B cell (primary cell): Measurements from ENCODE around the gene PRAME. TPM values are rescaled to one million over a fixed set of nuclear protein-coding genes. Genes with fewer than 3 reads are reported as not detected.

Source experiments
- ATAC-seq: fragments of 200-7000 bp; cut with Tn5 transposase; one replicate; pipeline ENCODE4 v1.10.0; 2021; ENCODE audit warnings: low read depth, mild to moderate bottlenecking, moderate number of reproducible peaks, moderate library complexity
- CTCF ChIA-PET: fragments of 350-600 bp; sonication (Branson Sonifier 250); formaldehyde crosslinking; loops from one replicate; lab custom pipeline; 2021; ENCODE audit warnings: antibody characterized with exemption, inconsistent platforms; lab: Charles Lee
- POLR2A ChIA-PET: fragments of 350-600 bp; sonication (Branson Sonifier 250); formaldehyde crosslinking; loops from one replicate; lab custom pipeline; 2021; ENCODE audit warnings: antibody characterized with exemption; lab: Charles Lee
- DNase-seq: peaks from one replicate; pipeline ENCODE4 v3.0.0; 2013
- H2AFZ ChIP-seq: 2 replicates; pipeline ENCODE4 v1.6.1; 2012; ENCODE audit warnings: mild to moderate bottlenecking, low read depth, low read length; ENCODE audit not compliant: insufficient read depth, poor library complexity, severe bottlenecking
- H3K27ac ChIP-seq, 2 donors: 1 replicate in 1 of 2; 2 replicates in 1 of 2; pipeline ENCODE4 v1.5.1; 2012 to 2013; ENCODE audit warnings: low read length in 2 of 2, mild to moderate bottlenecking in 2 of 2, moderate library complexity in 1 of 2
- H3K27me3 ChIP-seq, 4 experiments: fragments of 200-600 bp in 1 of 4; sonication (generic) in 1 of 4; replicated peaks in 1 of 4; 1 replicate in 2 of 4; 2 replicates in 2 of 4; pipeline versions ENCODE4 v1.6.1 to v1.7.0; 2013 to 2016; ENCODE audit warnings: low read length in 3 of 4, mild to moderate bottlenecking in 2 of 4, mixed read lengths in 1 of 4, moderate library complexity in 1 of 4; ENCODE audit not compliant: insufficient read depth in 4 of 4, control insufficient read depth in 3 of 4; ENCODE audit errors: control extremely low read depth in 1 of 4
- H3K36me3 ChIP-seq, 2 experiments: replicated peaks in 1 of 2; 1 replicate in 1 of 2; 2 replicates in 1 of 2; pipeline versions ENCODE4 v1.6.1 to v1.7.1; 2013; ENCODE audit warnings: low read length in 1 of 2; ENCODE audit not compliant: insufficient read depth in 2 of 2, control insufficient read depth in 1 of 2; ENCODE audit errors: control extremely low read depth in 1 of 2, extremely low read depth in 1 of 2
- H3K4me1 ChIP-seq, 2 donors: fragments of 200-600 bp in 1 of 2; sonication (generic) in 1 of 2; 1 replicate in 1 of 2; 2 replicates in 1 of 2; pipeline versions ENCODE4 v1.5.1 to v1.6.1; 2013 to 2017; ENCODE audit warnings: low read length in 2 of 2; ENCODE audit not compliant: control insufficient read depth in 2 of 2, insufficient read depth in 2 of 2
- H3K4me2 ChIP-seq: replicated peaks from 2 replicates; pipeline ENCODE3; 2012; ENCODE audit warnings: mild to moderate bottlenecking, low read depth, low read length; ENCODE audit not compliant: poor library complexity, severe bottlenecking
- H3K4me3 ChIP-seq, 5 experiments: fragments of 200-600 bp in 1 of 5; sonication (generic) in 1 of 5; 1 replicate in 3 of 5; 2 replicates in 2 of 5; pipeline versions ENCODE4 v1.5.1 to v1.7.0; 2011 to 2016; ENCODE audit warnings: low read length in 4 of 5, mild to moderate bottlenecking in 4 of 5, low read depth in 2 of 5, control low read depth in 1 of 5, moderate library complexity in 1 of 5; ENCODE audit not compliant: insufficient read depth in 1 of 5; ENCODE audit errors: control extremely low read depth in 1 of 5, extremely low read depth in 1 of 5
- H3K79me2 ChIP-seq: fragments of 200-600 bp; sonication (generic); one replicate; pipeline ENCODE4 v1.6.0; 2016; ENCODE audit warnings: low read length; ENCODE audit not compliant: control insufficient read depth, insufficient read depth
- H3K9ac ChIP-seq: fragments of 200-600 bp; sonication (generic); 2 replicates; pipeline ENCODE4 v1.6.1; 2017; ENCODE audit warnings: mild to moderate bottlenecking, low read length, moderate library complexity
- H3K9me3 ChIP-seq, 3 donors: one replicate each; pipeline versions ENCODE4 v1.6.1 to v1.7.1; 2013; ENCODE audit warnings: low read length in 2 of 3; ENCODE audit not compliant: control insufficient read depth in 2 of 3, insufficient read depth in 1 of 3; ENCODE audit errors: control extremely low read depth in 1 of 3
- H4K20me1 ChIP-seq: 2 replicates; pipeline ENCODE4 v1.6.0; 2012; ENCODE audit warnings: mild to moderate bottlenecking, low read length; ENCODE audit not compliant: insufficient read depth, control insufficient read depth, poor library complexity, severe bottlenecking
- H3K27ac Mint-ChIP-seq: one replicate; pipeline ENCODE4 v1.8.0; 2021; ENCODE audit warnings: mixed read lengths
- H3K27me3 Mint-ChIP-seq: one replicate; pipeline ENCODE4 v1.8.0; 2021; ENCODE audit warnings: mixed read lengths
- H3K4me1 Mint-ChIP-seq: one replicate; pipeline ENCODE4 v1.8.0; 2021; ENCODE audit warnings: mixed read lengths
- H3K4me3 Mint-ChIP-seq: one replicate; pipeline ENCODE4 v1.8.0; 2021; ENCODE audit warnings: mixed read lengths
- H3K9me3 Mint-ChIP-seq: one replicate; pipeline ENCODE4 v1.8.0; 2022; ENCODE audit warnings: mixed read lengths; ENCODE audit not compliant: insufficient read depth
- EZH2 ChIP-seq: IDR thresholded peaks from 2 replicates; pipeline ENCODE4 v1.6.1; 2012; ENCODE audit warnings: borderline replicate concordance, low read depth, mild to moderate bottlenecking, moderate library complexity, low read length; ENCODE audit not compliant: insufficient read depth, poor library complexity, severe bottlenecking
- WGBS: methylation state at CpG from one replicate; pipeline ENCODE4 v1.1.5; 2013; ENCODE audit warnings: missing lambda C conversion rate; ENCODE audit not compliant: insufficient coverage; 5-methylcytosine and 5-hydroxymethylcytosine counted together
- intact Hi-C: fragments of 100-400 bp; cut with micrococcal nuclease; formaldehyde crosslinking; loops from one replicate; pipeline ENCODE4 v1.10.0; 2022
- polyA plus RNA-seq: library from polyadenylated mRNA; depleted of rRNA; stranded (reverse); fragments of >200 nt; gene quantifications from 2 replicates; pipeline ENCODE4 v1.2.3, GENCODE V29; 2012
- total RNA-seq, 2 donors: library from RNA; stranded (reverse); fragments of 120-200 nt in 1 of 2; gene quantifications; 1 replicate in 1 of 2; 2 replicates in 1 of 2; pipeline versions ENCODE4 v1.2.3 to v1.2.4, GENCODE V29; 2013 to 2022
- TF ChIP-seq, protein P1 (sequence below): fragments of 200-600 bp; IDR thresholded peaks from one replicate; pipeline ENCODE4 v1.8.0; 2022; ENCODE audit warnings: antibody characterized with exemption, mild to moderate bottlenecking

Gene PRAME
- total and polyA plus RNA-seq, 2 donors (not counting 1 experiment from before 2014, with no cell fraction given) = 0.63 TPM; not detected in 1

GRCh38 chr22:22599248-22599647, 40.2 kb upstream of the PRAME start:
- Mint-ChIP-seq H3K9me3 (no peaks in the 10 kb centered on the region), H3K27me3 (no peaks in the 10 kb centered on the region), H3K4me3 (no peak overlapping the region), H3K27ac (no peak overlapping the region), H3K4me1 (peaks cover 43% of the 10 kb centered on the region)
- H3K36me3 ChIP-seq = no peaks in the 10 kb centered on the region
- H4K20me1 ChIP-seq = no peaks in the 10 kb centered on the region
- intact Hi-C loops = no loop called here
- no peak overlapping the region for H3K9ac ChIP-seq
- WGBS = no CpG with 5 or more reads among the region's 3 CpGs
- H3K79me2 ChIP-seq = no peaks in the 10 kb centered on the region
- H3K9me3 ChIP-seq = peaks cover 5 to 19% (median 13%) of the 10 kb centered on the region in 3 donors
- no peak overlapping the region for H3K4me3 ChIP-seq
- peaks cover 14 to 18% of the 10 kb centered on the region in 2 donors for H3K4me1 ChIP-seq
- no peak for TF ChIP-seq EZH2
- TF ChIP-seq, protein P1, sequence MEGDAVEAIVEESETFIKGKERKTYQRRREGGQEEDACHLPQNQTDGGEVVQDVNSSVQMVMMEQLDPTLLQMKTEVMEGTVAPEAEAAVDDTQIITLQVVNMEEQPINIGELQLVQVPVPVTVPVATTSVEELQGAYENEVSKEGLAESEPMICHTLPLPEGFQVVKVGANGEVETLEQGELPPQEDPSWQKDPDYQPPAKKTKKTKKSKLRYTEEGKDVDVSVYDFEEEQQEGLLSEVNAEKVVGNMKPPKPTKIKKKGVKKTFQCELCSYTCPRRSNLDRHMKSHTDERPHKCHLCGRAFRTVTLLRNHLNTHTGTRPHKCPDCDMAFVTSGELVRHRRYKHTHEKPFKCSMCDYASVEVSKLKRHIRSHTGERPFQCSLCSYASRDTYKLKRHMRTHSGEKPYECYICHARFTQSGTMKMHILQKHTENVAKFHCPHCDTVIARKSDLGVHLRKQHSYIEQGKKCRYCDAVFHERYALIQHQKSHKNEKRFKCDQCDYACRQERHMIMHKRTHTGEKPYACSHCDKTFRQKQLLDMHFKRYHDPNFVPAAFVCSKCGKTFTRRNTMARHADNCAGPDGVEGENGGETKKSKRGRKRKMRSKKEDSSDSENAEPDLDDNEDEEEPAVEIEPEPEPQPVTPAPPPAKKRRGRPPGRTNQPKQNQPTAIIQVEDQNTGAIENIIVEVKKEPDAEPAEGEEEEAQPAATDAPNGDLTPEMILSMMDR = no peak
- ChIA-PET POLR2A (no interaction called here), CTCF (interaction anchor here (1.5 to 2.6 kb wide), 3 partner anchors 8 to 358 kb away, joined by 4 to 17 read pairs (median 5); no protein-coding TSS in a partner anchor)
- DNase-seq = no peak
- H2AFZ ChIP-seq = no peak overlapping the region
- no peaks in the 10 kb centered on the region for H3K27me3 ChIP-seq
- no peak for ATAC-seq
- H3K4me2 ChIP-seq = no peak overlapping the region
- no peak overlapping the region for H3K27ac ChIP-seq

- no peaks in the 10 kb centered on the region for H3K27me3 Mint-ChIP-seq
- no peak for TF ChIP-seq EZH2
- peaks cover 37% of the 10 kb centered on the region for H3K4me1 Mint-ChIP-seq
- H3K27ac Mint-ChIP-seq = no peak overlapping the region
- H3K79me2 ChIP-seq = no peaks in the 10 kb centered on the region
- H3K36me3 ChIP-seq = no peaks in the 10 kb centered on the region
- CTCF ChIA-PET = interaction anchor here (0.8 to 2.6 kb wide), 4 partner anchors 11 to 683 kb away, joined by 3 to 17 read pairs (median 4); no protein-coding TSS in a partner anchor
- no peak overlapping the region for H3K4me3 ChIP-seq
- intact Hi-C loops = no loop called here
- H3K27me3 ChIP-seq = no peaks in the 10 kb centered on the region
- H3K9ac ChIP-seq = no peak overlapping the region
- H3K4me1 ChIP-seq = peaks cover 12 to 13% of the 10 kb centered on the region in 2 donors
- H3K27ac ChIP-seq = no peak overlapping the region
- DNase-seq (no peak), ATAC-seq (no peak)
- H3K9me3 ChIP-seq = peaks cover 0 to 11% (median 1%) of the 10 kb centered on the region in 3 donors
- POLR2A ChIA-PET = no interaction called here
- H3K9me3 Mint-ChIP-seq = no peaks in the 10 kb centered on the region
- H3K4me3 Mint-ChIP-seq = no peak overlapping the region
- 39% methylated on average over 4 of the region's 5 CpGs for WGBS
- H2AFZ ChIP-seq = no peak overlapping the region
- H3K4me2 ChIP-seq = no peak overlapping the region
- H4K20me1 ChIP-seq = no peaks in the 10 kb centered on the region
Measured at GRCh38 chr22:22598144-22598543, 39.1 kb upstream of the PRAME start.
